Activated CD8-positive, alpha-beta memory T cell treated with anti-CD3 and anti-CD28 coated beads, Interleukin-2, amount 50 U/mL, for 1 hour (primary cell): ENCODE measurements around the gene NAV2.
"Not testable (repeated sequence)": the region's sequence is repeated elsewhere in the genome, so short reads cannot be mapped to it uniquely, and the experiment has no call there.

Experiments used
- DNase-seq: peaks from one replicate; pipeline ENCODE4 v3.0.0-alpha.2; 2020; ENCODE audit errors: extremely low read depth

The NAV2 gene

DNA sequence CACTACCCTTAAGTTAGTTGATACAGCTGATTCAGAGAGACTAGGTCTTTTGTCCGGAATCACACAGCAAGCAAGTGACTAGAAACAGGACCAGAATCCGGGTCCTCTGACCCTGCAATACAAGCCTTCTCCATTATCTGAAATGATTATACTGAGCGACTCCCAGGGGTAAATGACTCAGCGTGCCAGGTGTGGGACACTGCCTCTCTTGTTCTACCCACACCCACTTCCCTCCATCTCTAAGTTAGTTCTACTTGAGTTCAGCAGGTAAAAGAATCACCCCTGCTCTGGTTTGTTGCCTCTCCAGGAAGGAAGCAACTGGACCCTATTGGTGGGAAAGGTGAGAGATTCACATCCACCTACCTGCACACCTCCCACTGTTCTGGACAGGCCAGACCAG is 290.7 kb downstream of the NAV2 start:
- no peak for DNase-seq

DNA sequence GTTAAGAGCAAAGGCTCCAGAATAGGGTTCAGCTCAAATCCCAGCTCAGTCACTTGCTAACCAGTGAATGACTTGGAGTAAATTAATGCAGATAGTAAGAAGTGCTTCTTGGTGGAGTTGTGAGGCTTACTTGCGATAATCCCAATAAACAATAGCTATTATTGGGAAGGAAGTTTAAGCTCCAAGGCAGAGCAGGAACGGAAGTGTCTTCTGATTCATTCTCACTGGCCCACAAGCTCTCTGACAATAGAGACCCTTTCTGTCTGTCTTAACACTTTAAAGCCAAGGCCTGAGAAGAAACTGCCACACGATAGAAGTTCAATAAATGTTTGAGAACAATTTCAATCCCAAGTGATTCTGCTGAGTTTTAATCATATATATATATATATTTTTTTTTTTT is 292.2 kb downstream of the NAV2 start:
- DNase-seq: no peak

DNA sequence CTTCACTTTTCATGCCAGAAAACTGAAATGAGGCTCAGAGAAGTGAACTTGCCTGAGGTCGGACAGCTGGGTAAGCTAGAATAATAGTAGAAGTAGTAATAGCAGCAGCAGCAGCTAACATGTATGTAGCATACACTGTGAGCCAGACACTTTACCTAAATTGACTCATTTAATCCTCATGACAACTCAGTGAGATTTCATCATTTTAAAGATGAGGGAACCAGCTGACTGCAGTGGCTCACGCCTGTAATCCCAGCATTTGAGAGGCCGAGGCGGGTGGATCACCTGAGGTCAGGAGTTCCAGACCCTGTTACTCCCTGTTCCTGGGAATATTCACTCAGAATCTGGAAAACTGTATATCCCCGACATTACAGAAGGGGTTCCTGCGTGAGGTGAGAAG is 293.1 kb downstream of the NAV2 start:
- no peak for DNase-seq

DNA sequence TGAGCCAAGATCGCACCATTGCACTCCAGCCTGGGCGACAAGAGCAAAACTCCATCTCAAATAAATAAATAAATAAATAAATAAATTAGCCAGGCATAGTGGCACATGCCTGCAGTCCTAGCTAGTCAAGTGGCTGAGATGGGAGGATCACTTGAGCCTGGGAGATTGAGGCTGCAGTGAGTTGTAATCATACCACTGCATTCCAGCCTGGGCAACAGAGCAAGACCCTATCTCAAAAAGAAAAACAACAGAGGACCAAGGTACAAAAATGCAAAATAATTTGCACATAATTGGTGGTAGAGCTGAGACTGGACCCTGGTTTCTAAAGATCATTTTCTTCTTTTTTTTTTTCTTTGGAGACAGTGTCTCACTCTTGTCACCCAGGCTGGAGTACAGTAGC is 294.0 kb downstream of the NAV2 start:
- DNase-seq: not testable (repeated sequence)

DNA sequence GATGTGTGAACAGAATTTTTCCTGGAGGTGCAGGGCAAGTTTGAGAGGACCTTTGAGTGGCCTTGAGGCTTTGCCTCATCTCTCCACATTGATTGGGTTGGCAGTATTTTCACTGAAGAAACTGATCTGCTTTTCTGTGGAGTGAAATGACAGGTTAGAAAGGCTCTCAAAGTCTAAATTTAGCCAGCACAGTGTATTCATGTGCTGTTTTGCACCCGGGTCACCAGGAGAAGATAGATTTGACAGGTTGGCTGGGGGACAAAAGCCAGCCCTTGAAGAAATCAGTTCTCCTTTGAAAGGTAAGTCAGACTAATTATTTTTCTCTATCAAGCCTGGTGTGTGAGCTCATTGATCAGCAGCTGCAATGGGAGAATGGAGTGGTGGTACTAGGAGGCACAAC is 294.7 kb downstream of the NAV2 start:
- no peak for DNase-seq

DNA sequence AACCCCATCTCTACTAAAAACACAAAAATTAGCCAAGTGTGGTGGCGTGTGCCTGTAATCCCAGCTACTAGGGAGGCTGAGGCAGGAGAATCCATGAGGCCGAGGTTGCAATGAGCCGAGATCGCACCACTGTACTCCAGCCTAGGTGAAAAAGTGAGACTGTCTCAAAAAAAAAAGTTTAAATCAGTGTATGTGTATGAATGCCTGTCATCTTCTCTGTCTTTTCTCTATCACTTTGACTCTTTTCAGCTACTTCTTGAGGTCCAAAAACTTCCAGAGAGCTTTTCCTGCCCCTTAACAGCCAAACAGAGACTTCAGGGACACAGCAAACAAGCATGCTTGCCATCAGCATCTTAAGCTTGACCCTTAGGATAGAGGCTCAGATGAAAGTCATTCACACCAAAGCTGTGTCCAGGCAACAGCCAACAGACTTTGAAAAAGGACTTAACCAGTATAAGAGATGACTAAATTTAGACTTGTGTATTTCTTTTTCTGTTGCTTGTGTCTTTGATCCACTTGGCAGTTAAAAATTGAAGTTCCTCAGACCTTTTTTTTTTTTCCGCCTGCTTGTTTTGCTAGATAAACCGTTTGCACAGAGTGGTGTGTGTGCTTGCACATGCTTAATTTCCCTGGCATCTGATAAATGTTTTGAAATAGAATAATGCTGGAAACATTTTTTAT is 295.7 kb downstream of the NAV2 start:
- no peak for DNase-seq

DNA sequence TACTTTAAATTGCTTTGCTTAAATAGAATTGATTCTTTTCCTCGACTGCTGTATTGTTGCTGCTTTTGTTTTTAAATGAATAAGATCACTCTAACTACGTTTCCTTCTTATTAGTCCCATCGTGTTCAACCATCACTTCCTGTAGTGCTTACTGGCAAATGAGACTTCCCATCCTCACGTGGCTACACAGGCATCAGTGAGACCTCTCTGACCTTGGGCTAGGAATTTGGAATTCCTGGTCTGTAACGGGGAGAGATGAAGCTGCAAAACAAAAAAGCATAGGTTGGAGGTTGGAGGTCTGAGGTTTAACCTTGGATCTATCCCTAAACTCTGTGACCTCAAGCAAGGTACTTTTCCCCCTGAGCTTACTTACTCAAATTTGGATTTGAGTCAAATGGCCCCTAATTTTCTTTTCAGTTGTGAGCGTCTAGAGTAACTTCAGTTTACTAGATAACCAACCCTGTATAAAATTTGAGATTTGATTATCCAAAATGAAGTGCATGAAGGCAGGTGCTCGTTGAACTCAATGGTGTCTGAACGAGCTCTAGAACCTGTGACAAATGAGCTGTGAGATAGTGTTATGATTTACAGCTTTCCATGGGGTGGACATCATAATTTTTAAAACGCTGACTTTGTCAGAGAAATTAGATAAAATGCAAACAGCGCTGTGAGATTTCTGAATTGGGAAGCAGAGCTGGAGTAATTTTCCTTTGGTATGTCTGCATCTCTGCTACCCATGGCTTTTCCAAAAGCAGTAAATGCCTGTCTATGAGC is 296.4 kb downstream of the NAV2 start:
- no peak for DNase-seq

DNA sequence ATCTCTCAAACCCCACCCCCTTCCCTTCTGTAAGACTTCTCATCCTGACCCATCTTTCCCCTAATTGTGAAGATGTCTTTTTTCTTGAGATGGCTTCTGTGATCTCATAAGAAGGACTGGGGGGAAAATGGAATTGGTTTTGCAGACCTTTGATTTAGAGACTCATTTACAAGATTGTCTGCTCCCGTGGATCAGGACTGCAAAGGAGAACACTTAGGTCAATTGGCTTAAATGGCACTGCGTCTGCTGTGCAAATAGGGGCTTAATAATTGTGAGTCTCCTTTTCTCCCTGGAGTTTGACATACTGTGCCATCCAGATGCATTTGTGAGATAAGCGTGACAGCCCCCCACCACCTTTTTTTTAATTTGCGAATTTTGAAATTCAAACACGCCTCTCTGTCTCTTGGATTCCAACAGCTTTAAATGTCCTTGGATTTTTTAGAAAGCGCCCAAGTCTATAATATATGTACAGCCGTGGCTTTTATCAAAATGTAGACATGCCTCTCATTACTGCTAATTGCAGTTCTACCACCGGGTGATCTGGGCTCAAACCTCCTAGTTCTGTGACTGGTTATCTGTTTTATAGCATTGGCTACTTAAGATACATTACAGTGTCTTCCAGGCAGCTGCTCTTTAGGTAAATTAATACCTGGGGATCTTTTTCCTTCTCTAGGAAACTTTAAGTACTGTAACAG is 297.7 kb downstream of the NAV2 start:
- no peak for DNase-seq

DNA sequence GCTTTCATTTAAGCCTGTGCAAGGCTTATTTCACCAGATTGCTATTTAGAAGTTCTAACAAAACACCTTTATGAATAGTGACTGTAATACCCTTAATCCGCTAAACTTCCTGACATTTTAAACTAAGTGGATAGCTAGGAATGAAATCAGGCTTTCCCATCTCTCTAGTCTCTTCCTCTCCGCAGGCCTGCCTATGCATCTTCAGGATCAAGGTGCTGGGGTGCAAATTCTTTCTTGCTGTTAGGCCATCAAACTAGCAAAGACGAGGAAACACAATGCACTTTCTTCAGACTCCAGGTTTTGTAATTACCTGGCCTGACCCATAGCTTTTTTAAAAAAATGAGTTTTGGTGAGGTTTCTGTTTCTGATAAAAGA is 298.2 kb downstream of the NAV2 start:
- no peak for DNase-seq

DNA sequence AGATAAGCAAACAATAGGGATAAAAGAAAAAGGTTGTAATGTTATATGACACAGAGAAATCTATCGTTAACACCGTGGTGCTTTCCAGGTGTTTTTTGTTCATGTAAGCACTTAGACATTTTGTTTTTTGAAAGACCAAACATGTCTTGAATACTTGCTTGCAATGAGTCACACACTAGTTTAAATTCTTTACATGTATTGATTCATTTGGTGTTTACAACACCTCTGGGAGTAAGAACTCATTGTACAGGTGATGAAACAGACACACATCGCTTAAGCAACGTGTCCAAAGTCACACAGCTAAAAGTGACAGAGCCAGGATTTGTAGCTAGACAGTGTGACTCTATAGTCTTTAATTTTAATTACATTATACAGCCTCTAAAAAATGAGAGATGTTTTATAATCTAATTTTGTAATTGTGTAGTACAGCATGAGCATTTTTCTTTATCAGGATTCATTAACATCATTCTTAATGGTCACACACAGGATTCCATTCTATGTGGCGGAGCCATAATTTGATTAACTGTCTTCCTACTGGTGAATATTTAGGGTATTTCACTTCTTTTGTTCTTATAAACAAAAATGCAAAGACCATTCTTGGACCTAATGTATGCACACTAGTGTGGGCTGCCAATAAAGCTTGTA is 298.8 kb downstream of the NAV2 start:
- DNase-seq: no peak

DNA sequence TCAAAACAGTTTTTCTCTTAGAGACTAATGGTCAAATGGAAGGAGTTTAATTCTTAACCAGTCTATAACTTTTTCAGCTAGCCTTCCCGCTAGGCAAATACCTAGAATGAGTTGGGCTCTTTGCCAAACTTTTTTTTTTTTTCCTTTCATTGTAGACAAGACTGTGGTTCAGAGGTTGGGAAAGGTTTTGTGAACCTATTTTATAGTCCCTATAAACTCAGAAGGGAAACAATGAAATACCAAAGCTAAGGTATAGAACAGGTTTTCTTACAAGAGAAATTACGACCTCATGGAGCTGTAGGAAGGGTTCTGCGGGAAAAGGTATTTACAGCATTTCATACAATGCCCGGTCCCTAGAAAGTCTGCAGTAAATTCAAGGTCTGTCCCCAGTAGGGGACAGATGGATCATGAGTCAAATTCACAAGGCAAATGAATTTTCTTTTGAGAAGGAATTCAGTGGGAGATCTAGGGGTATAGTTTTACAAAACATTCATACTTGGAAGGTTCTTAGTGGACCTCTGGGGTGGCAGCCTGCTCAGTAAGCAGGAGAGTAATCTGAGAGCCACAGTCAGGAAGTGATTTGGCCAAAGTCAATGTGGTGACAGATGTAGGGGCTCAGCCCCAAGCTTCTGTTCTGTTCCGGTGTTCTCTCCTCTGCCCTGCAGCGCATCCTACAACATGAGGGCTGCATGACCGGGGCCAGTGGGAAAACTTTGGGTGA is 300.9 kb downstream of the NAV2 start:
- no peak for DNase-seq

DNA sequence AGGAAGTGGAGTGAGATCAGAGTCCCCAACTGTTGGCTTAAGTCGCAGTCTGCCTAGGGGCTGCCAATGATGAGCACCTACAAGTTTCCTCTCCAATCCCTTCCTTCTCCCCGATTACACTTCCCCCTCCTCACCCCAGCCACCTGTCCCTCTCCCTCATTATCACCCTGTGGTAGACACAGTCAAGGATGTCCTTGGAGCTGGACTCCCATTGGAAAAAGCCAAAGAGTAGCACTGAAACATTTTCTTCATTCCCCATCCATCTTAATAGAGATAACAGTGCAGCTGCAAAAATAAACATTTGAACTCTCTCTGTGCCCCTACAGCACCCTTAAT is 301.4 kb downstream of the NAV2 start:
- DNase-seq: no peak

DNA sequence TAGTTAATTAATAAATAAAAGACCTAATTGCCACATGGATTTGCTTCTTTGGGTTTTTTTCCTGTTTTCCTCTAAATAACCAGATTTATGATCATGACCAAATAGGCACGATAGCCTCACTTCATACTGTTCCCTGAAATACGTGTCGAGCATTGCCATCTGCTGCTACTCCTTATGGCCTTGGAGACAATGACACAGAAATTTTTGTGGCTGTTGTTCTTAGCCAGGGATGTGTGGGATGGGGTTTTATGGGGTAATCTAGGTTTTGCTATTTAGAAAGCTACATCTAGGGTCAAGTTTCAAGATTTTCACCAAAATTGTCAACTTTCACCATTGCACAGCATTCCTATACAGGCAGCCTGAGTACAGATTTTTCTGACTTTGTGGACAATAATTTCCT is 302.5 kb downstream of the NAV2 start:
- DNase-seq: no peak

DNA sequence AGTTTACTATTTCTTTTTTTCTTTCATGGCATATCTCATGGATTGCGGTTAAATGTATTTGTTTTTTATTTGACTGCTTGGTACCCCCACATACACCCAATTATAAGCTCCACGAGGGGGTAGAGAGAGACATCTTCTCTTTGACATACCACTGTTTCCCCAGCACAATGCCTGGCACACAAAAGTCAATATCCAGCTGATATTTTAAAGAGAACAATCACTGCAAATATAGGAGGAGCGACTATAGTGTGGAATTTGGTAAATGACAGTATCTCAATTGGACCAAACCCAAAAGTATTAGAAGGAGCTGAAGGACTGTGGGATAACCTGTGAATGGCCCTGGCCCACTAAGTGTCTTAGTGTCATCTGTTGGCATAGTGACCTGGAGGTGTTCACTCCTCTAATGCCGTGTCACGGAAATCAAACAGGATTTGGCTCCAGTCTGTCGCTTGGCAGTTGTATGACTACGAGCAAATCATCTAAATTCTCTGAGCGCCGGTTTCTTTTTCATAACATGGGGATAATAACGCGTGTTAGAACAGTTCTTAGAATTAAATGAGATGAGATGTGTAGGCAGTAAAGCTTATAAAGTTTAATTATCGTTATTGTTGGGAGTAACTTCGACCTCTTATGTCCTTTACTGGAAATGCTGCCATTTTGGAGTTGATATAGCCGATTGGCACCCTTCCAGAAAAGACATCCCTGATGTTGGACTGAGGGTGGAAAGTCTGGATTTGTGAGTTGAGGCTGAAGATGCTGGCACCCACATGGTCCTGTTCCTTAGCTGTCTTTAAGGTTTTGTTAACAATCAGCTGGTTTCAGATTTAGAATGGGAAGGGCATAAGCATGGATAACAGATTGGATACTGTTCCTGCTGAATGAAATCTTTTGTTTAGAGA is 303.1 kb downstream of the NAV2 start:
- DNase-seq: no peak

DNA sequence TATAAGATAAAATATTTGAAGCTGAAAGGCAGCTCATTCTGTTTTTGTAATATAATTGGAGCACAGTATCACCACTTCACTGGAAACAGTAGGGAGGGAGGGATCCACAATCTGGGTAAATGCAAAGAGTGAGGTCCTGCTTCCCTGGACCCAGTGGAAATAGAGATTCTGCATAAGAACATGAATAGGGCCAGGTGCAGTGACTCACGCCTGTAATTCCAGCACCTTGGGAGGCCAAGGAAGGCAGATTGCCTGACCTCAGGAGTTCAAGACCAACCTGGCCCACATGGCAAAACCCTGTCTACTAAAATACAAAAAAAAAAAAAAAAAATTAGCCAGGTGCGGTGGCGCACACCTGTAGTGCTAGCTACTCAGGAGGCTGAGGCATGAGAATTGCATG is 303.9 kb downstream of the NAV2 start:
- no peak for DNase-seq

DNA sequence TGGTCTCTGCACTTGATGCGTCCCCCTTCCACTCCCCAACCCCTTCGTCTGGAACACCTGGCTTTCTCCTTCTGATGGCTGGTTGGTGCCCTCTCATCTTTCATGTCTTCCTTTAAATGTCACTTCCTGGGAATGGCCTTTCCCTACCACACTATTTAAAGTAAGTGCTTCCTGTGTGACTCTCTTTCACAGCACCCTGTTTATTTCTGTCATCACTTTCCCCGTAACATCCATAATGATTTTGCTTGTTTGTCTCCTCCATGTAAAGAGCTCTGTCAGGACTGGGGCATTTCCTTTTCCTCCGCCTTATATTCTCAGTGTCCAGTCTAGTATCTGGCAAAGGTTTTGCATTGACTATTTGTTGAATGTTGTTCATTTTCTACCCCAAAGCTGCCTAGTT is 304.7 kb downstream of the NAV2 start:
- DNase-seq: no peak

DNA sequence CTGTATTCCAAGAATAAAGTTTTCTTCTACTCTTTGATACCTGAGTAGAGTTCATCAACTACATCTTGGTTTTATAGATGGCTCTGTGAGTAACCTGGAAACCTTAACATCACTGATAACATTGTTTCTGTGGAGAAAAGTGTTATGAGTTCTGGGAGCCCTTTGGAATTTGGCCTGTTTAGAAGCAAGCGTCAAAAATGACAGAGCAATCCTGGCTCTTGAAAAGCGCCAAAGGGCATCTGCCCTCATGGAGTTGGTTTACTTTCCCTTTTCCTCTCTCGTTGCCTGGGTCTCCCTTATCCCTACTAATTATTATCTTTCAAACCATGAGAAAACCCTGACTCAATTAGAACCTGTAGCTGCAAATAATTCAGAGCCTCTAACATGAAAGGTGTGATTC is 307.6 kb downstream of the NAV2 start:
- no peak for DNase-seq

DNA sequence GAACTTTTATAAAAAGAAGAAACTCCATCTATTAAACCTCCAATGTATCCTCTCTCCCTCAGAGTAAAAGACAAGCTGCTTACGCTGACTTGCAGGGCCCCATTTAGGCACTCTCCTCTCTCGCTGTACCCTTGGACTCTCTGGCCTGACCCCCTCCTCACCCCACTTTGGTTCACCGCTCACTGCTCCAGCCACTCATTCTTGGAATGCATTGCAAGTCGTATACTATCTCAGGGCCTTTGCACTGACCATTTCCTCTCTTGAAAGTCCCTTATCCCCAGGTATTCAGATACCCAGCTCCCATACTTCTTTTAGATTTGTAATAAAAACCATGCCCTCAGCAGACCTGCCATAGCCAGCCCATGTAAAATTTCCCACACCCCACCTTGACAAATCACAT is 308.1 kb downstream of the NAV2 start:
- DNase-seq: no peak

DNA sequence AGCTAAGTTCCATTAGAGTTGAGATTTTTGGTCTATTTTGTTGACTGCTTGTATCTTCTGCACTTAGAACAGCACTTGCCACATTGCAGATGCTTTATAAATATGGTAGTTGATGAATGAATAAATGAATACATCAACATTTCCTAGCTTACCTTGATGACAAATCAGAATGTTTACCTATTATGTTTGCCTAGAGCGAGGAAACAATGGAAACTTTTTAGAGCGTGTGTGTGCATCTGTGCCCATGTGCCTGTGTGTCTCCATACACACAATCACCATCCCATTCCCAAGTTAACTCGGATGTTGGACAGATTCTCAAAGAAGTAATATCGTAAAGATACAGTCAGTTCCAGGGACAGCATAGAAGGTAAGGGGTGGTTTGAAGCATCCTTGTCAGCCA is 308.6 kb downstream of the NAV2 start:
- no peak for DNase-seq

DNA sequence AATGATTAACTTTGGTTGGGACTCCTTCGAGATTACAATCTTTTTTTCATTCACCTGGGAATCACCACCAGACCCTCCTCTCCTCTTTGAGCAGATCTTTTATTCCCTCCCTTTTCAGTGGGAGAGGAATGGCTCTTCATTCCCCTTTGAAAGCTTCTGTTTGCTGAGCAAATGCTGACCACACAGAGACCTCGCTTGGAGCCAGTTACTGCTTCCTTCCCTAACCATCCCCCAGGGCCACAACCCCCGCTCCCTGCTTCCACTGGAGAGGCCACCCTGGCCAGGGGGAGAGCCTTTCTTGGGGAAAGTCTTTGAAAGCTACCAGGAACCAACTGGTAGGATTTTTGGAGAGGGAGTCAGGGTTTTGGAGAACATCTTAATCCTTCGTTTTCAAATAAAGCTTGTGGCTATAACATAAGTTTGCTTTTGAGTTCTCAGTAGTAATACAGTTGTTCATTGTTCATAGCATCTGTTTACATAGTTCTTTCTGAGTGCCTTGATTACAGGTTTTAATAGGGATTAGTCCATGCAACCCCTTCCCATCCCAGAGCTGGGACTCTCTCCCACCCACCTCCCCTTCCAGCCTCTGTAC is 309.2 kb downstream of the NAV2 start:
- DNase-seq: no peak
